ENCODE measurements around the gene SOBP. TPM values are rescaled to one million over a fixed set of nuclear protein-coding genes. Genes with fewer than 3 reads are reported as not detected.
A peak's percentile ranks its signal among the peaks of the same experiment; 100 is the strongest.

Gene SOBP
- total and polyA plus RNA-seq, 7 experiments from 2014 or later = 0.08 to 0.15 TPM; not detected in 5

DNA sequence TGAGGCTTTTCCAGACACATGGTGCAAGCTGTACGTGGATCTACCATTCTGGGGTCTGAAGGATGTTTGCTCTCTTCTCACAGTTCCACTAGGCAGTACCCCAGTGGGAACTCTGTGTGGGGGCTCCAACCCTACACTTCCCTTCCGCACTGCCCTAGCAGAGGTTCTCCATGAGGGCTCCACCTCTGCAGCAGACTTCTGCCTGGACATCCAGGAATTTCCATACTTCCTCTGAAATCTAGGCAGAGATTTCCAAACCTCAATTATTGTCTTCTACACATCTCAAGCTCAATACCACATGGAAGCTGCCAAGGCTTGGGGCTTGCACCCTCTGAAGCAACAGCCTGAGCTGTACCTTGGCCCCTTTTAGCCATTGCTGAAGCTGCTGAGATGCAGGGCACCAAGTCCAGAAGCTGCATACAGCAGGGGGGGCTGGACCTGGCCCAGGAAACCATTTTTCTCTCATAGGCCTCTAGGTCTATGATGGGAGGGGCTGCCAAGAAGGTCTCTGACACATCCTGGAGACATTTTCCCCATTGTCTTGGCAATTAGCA lies 42.2 kb upstream of the SOBP start:
- H3K9me3 Mint-ChIP-seq = peaks cover 7 to 36% (median 21%) of the 10 kb centered on the region in 11 donors
- ATAC-seq (no peak), DNase-seq (no peak)
- H3K4me1 ChIP-seq (ENCODE audit: control insufficient read depth in 2 of 2, insufficient read depth in 2 of 2, low read length in 2 of 2) = no peaks in the 10 kb centered on the region
- ChIA-PET CTCF (no interaction called here), POLR2A (no interaction called here)
- H3K36me3 ChIP-seq (ENCODE audit: control insufficient read depth in 2 of 3, insufficient read depth in 3 of 3, low read length in 3 of 3) = no peaks in the 10 kb centered on the region
- intact Hi-C loops (cut with micrococcal nuclease) = no loop called here
- H3K4me3 Mint-ChIP-seq = peak overlapping the region in 1 of 10 donors; percentile 16
- H3K27ac Mint-ChIP-seq = no peak overlapping the region
- no peak overlapping the region for H3K4me3 ChIP-seq (ENCODE audit: low read length)
- peaks cover 21 to 61% (median 50%) of the 10 kb centered on the region in 5 donors for H3K36me3 Mint-ChIP-seq
- peaks cover 0 to 15% (median 11%) of the 10 kb centered on the region in 7 donors for H3K4me1 Mint-ChIP-seq
- no peaks in the 10 kb centered on the region for H3K27me3 Mint-ChIP-seq
- no peaks in the 10 kb centered on the region for H3K27me3 ChIP-seq (ENCODE audit: control insufficient read depth in 2 of 2, insufficient read depth in 2 of 2, low read length in 2 of 2)
- H3K27ac ChIP-seq (ENCODE audit: low read depth, low read length) = no peak overlapping the region
- H3K9me3 ChIP-seq (ENCODE audit: control insufficient read depth in 2 of 3, low read length in 3 of 3) = peaks cover 0 to 16% (median 6%) of the 10 kb centered on the region in 3 experiments

DNA sequence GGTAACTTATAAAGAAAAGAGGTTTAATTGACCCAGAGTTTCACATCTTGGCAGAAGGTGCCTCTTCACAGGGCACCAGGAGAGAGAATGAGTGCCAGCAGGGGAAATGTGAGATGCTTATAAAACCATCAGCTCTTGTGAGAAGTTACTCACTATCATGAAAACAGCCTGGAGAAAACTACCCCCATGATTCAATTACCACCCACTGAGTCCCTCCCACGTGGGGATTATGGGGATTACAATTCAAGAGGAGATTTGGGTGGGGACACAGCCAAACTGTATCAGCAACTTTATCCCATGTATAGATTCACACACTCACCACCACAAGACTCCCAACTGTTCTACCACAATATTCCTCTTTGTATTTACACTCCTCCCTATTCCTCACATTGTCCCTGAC lies 41.1 kb upstream of the SOBP start:
- no peak overlapping the region for H3K4me3 Mint-ChIP-seq
- peaks cover 7 to 36% (median 21%) of the 10 kb centered on the region in 11 donors for H3K9me3 Mint-ChIP-seq
- Histone ChIP-seq H3K9me3 (ENCODE audit: control insufficient read depth in 2 of 3, low read length in 3 of 3) (peaks cover 0 to 16% (median 6%) of the 10 kb centered on the region in 3 experiments), H3K36me3 (ENCODE audit: control insufficient read depth in 2 of 3, insufficient read depth in 3 of 3, low read length in 3 of 3) (no peaks in the 10 kb centered on the region), H3K4me3 (ENCODE audit: low read length) (no peak overlapping the region), H3K27me3 (ENCODE audit: control insufficient read depth in 2 of 2, insufficient read depth in 2 of 2, low read length in 2 of 2) (no peaks in the 10 kb centered on the region), H3K4me1 (ENCODE audit: control insufficient read depth in 2 of 2, insufficient read depth in 2 of 2, low read length in 2 of 2) (no peaks in the 10 kb centered on the region), H3K27ac (ENCODE audit: low read depth, low read length) (no peak overlapping the region)
- ATAC-seq = no peak
- CTCF ChIA-PET = no interaction called here
- intact Hi-C loops (cut with micrococcal nuclease) = no loop called here
- peaks cover 0 to 13% (median 6%) of the 10 kb centered on the region in 7 donors for H3K4me1 Mint-ChIP-seq
- H3K36me3 Mint-ChIP-seq = peaks cover 21 to 61% (median 54%) of the 10 kb centered on the region in 5 donors
- no peaks in the 10 kb centered on the region for H3K27me3 Mint-ChIP-seq
- POLR2A ChIA-PET = no interaction called here
- no peak overlapping the region for H3K27ac Mint-ChIP-seq
- DNase-seq = no peak

DNA sequence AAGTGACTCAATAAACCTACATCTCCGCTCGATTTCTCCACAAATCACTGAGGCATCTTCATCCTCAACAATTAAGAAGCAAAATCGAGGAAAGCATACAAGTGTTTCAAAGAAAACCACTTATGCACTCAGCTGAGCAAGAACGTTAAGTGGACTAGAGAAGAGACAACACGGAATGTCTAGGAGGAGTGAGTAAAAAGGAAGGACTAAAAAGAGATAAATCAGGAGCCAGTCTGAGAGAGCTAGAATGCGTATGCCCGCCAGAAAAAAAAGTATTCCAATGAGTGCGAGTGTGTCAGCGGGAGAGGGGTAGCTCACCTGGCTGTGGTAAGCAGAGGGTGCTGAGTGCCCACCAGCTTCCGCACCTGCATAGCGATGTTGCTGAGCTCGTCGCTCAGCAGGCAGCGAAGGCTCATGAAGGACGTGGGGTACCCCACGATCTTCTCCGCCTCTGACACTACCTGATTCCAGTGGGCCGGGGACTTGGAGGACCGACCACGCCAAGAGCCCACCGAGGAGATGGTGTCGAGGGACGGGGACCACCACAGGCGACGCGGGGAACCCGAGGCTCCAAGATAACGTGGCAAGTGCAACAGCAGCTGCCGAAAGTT lies 31.1 kb upstream of the SOBP start:
- CTCF ChIA-PET = interaction anchor here (1.3 kb wide), 1 partner anchor 10 kb away, joined by 5 read pairs; no protein-coding TSS in a partner anchor
- Mint-ChIP-seq H3K36me3 (peaks cover 0 to 7% (median 4%) of the 10 kb centered on the region in 5 donors), H3K27ac (peak overlapping the region; percentile 92 to 99 (median 96)), H3K4me3 (peak overlapping the region; percentile 87 to 99 (median 96)), H3K27me3 (peaks cover 0 to 7% (median 0%) of the 10 kb centered on the region in 5 donors), H3K9me3 (no peaks in the 10 kb centered on the region), H3K4me1 (peaks cover 10 to 41% (median 36%) of the 10 kb centered on the region in 7 donors)
- peak in 3 of 9 donors; percentile 32 to 46 (median 34) for DNase-seq
- POLR2A ChIA-PET = interaction anchor here (0.6 to 2.2 kb wide), 7 partner anchors 10 to 1100 kb away, joined by 3 to 10 read pairs (median 3); partner anchors contain the start of gene SOBP
- Histone ChIP-seq H3K4me3 (ENCODE audit: low read length) (peak overlapping the region; percentile 95), H3K9me3 (ENCODE audit: control insufficient read depth in 2 of 3, low read length in 3 of 3) (no peaks in the 10 kb centered on the region), H3K27ac (ENCODE audit: low read depth, low read length) (peak overlapping the region; percentile 75), H3K4me1 (ENCODE audit: control insufficient read depth in 2 of 2, insufficient read depth in 2 of 2, low read length in 2 of 2) (peaks cover 5% of the 10 kb centered on the region in 2 donors), H3K36me3 (ENCODE audit: control insufficient read depth in 2 of 3, insufficient read depth in 3 of 3, low read length in 3 of 3) (peaks cover 0 to 6% (median 0%) of the 10 kb centered on the region in 3 experiments), H3K27me3 (ENCODE audit: control insufficient read depth in 2 of 2, insufficient read depth in 2 of 2, low read length in 2 of 2) (no peaks in the 10 kb centered on the region)
- no peak for ATAC-seq
- intact Hi-C loops (cut with micrococcal nuclease) = loop anchor here (1.0 to 5.0 kb wide), 16 partner anchors 30 to 1924 kb away; partner anchors contain the start of genes MTRES1 (in 2 of the 2), SCML4 (in 2 of the 2), SEC63 (in 2 of the 2) and ATG5 (in 1 of the 2)

DNA sequence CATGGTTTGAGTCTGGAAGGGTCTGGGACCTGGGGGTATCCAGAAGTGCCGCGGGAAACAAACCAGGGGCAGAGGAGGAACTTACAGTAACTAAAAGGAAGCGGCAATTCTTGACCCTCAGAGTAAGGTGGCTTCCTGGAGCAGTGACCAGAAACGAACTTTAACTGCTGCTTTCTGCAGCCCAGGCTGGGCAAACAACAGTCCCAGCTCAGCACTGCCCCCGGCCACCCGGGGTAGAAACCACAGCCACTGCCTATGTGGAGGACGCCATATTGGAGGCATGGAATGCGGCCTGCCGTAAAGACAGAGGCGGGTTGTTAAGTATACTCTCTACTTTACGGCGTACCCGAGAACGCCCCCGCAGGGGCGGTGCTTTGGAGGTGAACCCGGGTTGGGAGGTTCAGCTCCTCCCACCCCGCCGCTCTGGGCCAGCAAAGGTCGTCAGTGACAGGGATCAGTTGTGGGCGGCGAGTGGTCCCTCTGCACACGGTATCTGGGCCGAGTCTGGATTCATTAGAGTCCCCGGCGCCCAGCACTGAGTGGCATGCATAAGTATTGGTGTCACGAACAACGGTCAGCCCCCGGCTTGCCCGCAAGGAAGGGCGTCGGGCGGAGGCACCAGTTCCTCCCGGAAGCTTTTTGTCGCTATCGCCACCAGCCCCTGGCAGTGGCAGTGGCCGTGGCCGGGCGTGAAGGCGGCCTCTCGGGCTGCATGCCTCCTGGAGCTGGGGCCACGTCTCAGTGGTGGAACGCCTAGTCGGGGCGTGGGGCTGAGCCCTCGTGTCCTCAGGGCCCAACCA lies 30.4 kb upstream of the SOBP start, which contains the start of gene PDSS2:
PDSS2 (minus strand) TSS at position 282 of the 800 bp plus-strand sequence; CDS start at position 3, 279 bp downstream.
- peak within 1 kb of the TSS; percentile 95 for H3K4me3 ChIP-seq (ENCODE audit: low read length)

DNA sequence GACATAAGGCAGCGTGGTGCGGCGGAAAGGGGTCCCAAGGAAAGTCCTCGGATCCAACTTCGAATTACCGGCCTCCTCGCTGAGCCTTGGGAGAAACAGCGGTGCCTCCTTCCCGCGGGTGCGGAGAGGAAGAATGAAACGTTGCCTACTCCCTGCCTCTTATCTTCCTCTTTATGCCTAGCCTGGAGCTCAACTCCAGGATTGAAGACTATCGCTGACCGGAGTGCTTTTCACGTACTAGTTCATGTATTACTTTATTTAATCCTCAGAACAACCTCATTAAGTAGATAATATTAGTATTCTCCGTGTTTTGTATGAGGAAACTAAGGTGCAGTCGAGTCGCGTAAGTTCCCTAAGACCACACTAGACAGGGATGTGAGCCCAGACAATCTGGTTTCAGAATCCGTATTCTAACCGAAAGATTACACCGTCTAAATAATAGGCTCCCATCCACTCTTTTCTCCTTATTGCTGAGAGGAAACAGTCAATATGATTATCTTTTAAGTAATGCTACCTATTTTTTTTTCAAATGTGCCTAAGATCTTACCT lies 29.8 kb upstream of the SOBP start:
- H3K27me3 ChIP-seq (ENCODE audit: control insufficient read depth in 2 of 2, insufficient read depth in 2 of 2, low read length in 2 of 2) = no peaks in the 10 kb centered on the region
- peak overlapping the region; percentile 95 for H3K4me3 ChIP-seq (ENCODE audit: low read length)
- DNase-seq (peak in 1 of 9 donors; percentile 1), ATAC-seq (no peak)
- H3K36me3 ChIP-seq (ENCODE audit: control insufficient read depth in 2 of 3, insufficient read depth in 3 of 3, low read length in 3 of 3) = peaks cover 0 to 6% (median 0%) of the 10 kb centered on the region in 3 experiments
- intact Hi-C loops (cut with micrococcal nuclease) = no loop called here
- peak overlapping the region; percentile 87 to 99 (median 96) for H3K4me3 Mint-ChIP-seq
- H3K27ac Mint-ChIP-seq = peak overlapping the region; percentile 92 to 99 (median 96)
- H3K4me1 Mint-ChIP-seq = peaks cover 10 to 36% (median 31%) of the 10 kb centered on the region in 7 donors
- H3K4me1 ChIP-seq (ENCODE audit: control insufficient read depth in 2 of 2, insufficient read depth in 2 of 2, low read length in 2 of 2) = peaks cover 5% of the 10 kb centered on the region in 2 donors
- ChIA-PET POLR2A (interaction anchor here (1.0 to 2.2 kb wide), 4 partner anchors 8 to 432 kb away, joined by 3 to 10 read pairs (median 4); partner anchors contain the start of genes MTRES1 and SOBP), CTCF (interaction anchor here (1.0 kb wide), 1 partner anchor 11 kb away, joined by 3 read pairs; no protein-coding TSS in a partner anchor)
- no peaks in the 10 kb centered on the region for H3K9me3 Mint-ChIP-seq
- H3K27ac ChIP-seq (ENCODE audit: low read depth, low read length) = peak overlapping the region; percentile 75
- no peaks in the 10 kb centered on the region for H3K9me3 ChIP-seq (ENCODE audit: control insufficient read depth in 2 of 3, low read length in 3 of 3)
- peaks cover 0 to 7% (median 0%) of the 10 kb centered on the region in 5 donors for H3K27me3 Mint-ChIP-seq
- peaks cover 0 to 3% (median 2%) of the 10 kb centered on the region in 5 donors for H3K36me3 Mint-ChIP-seq

More for the DNA sequence above, 30.4 kb upstream of the SOBP start, which contains the start of gene PDSS2:
- POLR2A ChIA-PET = interaction anchor here (0.6 to 2.2 kb wide), 7 partner anchors 9 to 1099 kb away, joined by 3 to 10 read pairs (median 3); partner anchors contain the start of gene SOBP
- Histone ChIP-seq H3K27ac (ENCODE audit: low read depth, low read length) (peak within 1 kb of the TSS; percentile 75), H3K9me3 (ENCODE audit: control insufficient read depth in 2 of 3, low read length in 3 of 3) (no peaks in the 10 kb centered on the region), H3K4me1 (ENCODE audit: control insufficient read depth in 2 of 2, insufficient read depth in 2 of 2, low read length in 2 of 2) (peaks cover 5% of the 10 kb centered on the region in 2 donors), H3K27me3 (ENCODE audit: control insufficient read depth in 2 of 2, insufficient read depth in 2 of 2, low read length in 2 of 2) (no peaks in the 10 kb centered on the region), H3K36me3 (ENCODE audit: control insufficient read depth in 2 of 3, insufficient read depth in 3 of 3, low read length in 3 of 3) (peaks cover 0 to 6% (median 0%) of the 10 kb centered on the region in 3 experiments)
- Mint-ChIP-seq H3K27ac (peak within 1 kb of the TSS; percentile 92 to 99 (median 96)), H3K36me3 (peaks cover 0 to 5% (median 4%) of the 10 kb centered on the region in 5 donors), H3K27me3 (peaks cover 0 to 7% (median 0%) of the 10 kb centered on the region in 5 donors), H3K9me3 (no peaks in the 10 kb centered on the region), H3K4me3 (peak within 1 kb of the TSS; percentile 87 to 99 (median 96)), H3K4me1 (peaks cover 10 to 41% (median 36%) of the 10 kb centered on the region in 7 donors)
- CTCF ChIA-PET = interaction anchor here (0.6 to 1.3 kb wide), 3 partner anchors 9 to 1926 kb away, joined by 3 to 5 read pairs (median 3); no protein-coding TSS in a partner anchor
- DNase-seq (peak; percentile 83 to 98 (median 95)), ATAC-seq (peak; percentile 100)
- intact Hi-C loops (cut with micrococcal nuclease) = loop anchor here (1.0 to 5.0 kb wide), 16 partner anchors 29 to 1923 kb away; partner anchors contain the start of genes MTRES1 (in 2 of the 2), SCML4 (in 2 of the 2), SEC63 (in 2 of the 2) and ATG5 (in 1 of the 2)
